D721Med (cell line): ENCODE results near the gene ZFHX3.

Source experiments
- DNase-seq: peaks from one replicate; pipeline ENCODE4 v3.0.0; 2011; ENCODE audit warnings: low spot score; ENCODE audit not compliant: insufficient read length
- FAIRE-seq: peaks from 2 replicates; lab custom pipeline; 2011; peaks lifted over from hg19 to GRCh38; lab: Jason Lieb, UNC
- TF ChIP-seq, protein P1 (sequence below): IDR thresholded peaks from 2 replicates; pipeline ENCODE4 v1.5.1; 2012; ENCODE audit warnings: mild to moderate bottlenecking, control low read depth; ENCODE audit not compliant: insufficient read depth; ENCODE audit errors: missing control alignments

Gene ZFHX3

DNA sequence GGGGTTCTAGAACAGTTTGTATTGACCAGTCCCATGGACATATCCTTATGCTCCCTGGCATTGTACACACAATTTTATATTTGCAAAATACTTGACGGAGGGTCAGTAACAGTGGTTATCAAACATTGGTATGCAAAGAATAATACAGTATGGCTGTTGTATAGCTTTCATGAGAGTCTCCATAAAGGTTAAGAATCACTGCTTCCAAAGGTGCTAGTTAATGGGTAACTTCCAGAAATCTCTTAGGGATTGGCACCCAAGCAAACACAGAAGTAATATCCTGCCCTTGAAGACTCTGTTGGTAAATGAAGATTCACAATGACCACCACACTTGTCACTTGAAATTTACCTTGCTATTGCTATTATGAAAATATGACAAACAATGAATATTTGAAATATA, 239.2 kb downstream of the ZFHX3 start:
- TF ChIP-seq, protein P1, sequence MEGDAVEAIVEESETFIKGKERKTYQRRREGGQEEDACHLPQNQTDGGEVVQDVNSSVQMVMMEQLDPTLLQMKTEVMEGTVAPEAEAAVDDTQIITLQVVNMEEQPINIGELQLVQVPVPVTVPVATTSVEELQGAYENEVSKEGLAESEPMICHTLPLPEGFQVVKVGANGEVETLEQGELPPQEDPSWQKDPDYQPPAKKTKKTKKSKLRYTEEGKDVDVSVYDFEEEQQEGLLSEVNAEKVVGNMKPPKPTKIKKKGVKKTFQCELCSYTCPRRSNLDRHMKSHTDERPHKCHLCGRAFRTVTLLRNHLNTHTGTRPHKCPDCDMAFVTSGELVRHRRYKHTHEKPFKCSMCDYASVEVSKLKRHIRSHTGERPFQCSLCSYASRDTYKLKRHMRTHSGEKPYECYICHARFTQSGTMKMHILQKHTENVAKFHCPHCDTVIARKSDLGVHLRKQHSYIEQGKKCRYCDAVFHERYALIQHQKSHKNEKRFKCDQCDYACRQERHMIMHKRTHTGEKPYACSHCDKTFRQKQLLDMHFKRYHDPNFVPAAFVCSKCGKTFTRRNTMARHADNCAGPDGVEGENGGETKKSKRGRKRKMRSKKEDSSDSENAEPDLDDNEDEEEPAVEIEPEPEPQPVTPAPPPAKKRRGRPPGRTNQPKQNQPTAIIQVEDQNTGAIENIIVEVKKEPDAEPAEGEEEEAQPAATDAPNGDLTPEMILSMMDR = no peak
- DNase-seq (no peak), FAIRE-seq (no peak)

DNA sequence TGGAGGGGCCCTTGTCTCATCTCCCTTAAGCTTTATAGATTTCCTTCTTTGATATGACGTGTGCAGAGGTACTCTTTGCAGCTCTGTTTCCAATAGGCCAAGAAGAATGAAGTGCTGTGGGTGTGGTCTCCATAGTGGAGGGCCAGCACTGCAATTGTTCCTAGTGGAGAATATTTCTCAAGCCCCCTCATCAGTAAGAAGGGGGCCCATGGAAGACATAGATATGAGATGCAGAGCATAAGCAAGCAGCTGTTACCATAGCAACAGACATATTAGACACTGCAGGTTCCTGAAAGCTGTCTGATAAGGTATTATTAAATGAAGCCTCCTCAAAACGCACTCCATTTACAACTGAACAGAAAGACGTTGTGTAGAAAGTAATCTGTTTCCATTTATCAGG, 240.7 kb downstream of the ZFHX3 start:
- DNase-seq = no peak
- TF ChIP-seq, protein P1 = no peak
- no peak for FAIRE-seq

DNA sequence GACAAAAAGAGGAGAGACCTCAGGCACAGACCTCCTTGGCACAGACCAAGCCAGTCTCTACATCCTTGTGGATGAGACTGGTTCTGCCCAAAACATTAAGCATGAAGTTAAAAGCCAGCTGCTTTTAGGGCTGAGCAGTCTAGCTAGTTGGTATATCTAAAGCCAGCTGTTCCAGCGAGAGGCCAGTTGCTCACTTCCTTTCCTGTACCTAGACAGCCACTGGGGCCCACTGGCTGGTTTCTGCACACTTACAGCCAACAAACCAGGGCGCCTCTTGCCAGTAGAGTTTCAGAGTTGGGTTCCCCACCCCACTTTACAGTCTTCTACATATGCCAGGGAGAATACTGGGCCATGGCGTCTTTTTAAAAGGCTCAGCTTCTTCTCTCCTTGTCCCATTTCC, 242.4 kb downstream of the ZFHX3 start:
- no peak for FAIRE-seq
- TF ChIP-seq, protein P1 = no peak

DNA sequence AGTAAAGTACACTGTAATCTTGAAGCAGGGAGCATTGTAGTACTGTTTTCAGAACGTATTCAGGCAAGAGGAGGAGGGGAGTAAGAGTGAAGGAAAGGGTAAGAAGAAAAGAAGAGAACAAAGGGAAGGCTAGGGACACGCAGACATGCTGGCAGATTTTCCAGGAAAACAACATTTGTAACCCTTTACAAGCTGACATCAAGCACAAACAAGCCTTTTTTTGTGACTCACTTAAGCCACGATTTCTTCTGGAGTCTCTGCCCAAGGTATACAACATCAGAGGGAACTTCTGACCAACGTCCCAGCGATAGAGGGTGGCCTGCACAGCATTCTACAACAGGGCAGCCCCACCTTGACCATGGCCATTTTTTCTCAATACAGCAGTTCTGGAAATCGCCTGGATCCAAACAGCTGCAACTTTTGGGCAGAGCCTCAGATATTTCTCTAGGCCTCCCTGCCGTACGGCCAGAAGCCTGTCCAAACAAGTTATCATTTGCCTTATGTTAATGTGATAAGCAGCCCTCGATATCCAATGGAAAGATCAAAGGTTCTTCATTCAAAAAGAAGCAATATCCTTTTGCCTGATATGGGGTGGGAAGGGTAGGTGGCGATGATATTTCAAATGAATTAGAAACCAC, 247.3 kb downstream of the ZFHX3 start:
- FAIRE-seq (no peak), DNase-seq (no peak)
- TF ChIP-seq, protein P1 = no peak

More for the DNA sequence above, 242.4 kb downstream of the ZFHX3 start:
- DNase-seq = no peak

DNA sequence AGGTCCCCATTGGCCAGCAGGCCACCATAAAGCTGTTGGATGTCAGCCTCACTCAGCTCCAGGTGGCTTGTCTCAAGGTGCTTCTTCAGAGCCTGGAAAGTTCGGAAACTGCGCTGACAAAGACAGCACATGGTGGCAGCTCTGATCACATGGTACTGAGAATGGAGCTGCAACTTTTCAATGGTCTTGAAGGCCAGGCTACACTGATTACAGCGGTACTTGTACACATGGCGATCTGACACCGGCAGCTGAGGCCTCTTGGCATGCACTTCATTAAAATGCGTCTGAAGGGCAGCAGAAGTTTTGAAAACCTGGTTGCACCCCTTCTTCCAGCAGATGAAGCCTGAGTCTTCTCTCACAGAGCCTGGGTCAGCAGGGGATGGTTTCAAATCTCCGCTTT, 249.7 kb downstream of the ZFHX3 start:
- no peak for FAIRE-seq
- no peak for DNase-seq
- TF ChIP-seq, protein P1 = no peak

DNA sequence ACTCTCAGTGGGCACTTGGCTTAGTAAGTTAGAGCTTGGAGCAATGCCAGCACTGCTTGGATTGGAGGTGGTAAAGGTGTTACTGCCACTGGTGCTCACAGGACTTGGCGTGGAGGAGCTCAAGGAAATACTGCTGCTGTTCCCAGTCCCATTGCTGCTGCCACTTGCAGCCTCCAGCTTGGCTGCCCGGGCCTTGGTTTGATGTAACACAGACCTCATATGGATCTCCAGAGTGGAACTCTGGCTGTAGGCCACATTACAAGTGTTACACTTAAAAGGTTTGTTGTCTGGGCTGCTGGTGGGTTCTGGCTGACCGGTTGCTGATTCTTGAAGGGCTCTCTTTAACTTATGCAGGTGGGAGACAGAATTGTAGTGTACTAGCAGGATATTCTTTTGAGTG, 250.3 kb downstream of the ZFHX3 start:
- FAIRE-seq (no peak), DNase-seq (no peak)
- TF ChIP-seq, protein P1 = no peak

DNA sequence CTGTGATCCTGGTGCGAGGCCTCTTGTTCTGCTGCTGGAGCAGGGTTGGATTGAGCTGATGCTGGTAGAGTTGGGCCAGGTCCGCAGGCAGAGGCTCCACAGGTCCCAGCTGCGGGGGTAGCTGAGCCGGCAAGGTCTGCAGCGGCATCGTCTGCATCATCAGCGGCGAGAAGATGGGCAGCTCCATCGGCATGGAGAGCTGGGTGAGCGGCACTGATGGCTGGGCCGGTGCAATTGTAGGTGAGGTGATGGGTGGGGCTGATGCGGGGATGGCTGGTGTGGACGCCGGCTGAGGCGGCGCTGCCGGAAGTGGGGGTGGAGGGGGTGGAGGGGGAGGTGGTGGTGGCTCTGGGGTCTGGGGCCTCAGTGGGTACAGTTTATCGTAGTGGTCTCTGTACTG, 251.7 kb downstream of the ZFHX3 start:
- no peak for FAIRE-seq
- TF ChIP-seq, protein P1 = no peak
- DNase-seq = no peak
